HuH-7.5 (cell line): ENCODE results near the gene CCL16.
"Not testable (repeated sequence)": the region's sequence is repeated elsewhere in the genome, so short reads cannot be mapped to it uniquely, and the experiment has no call there.

Experiments
- DNase-seq: peaks from one replicate; pipeline ENCODE4 v3.0.0; 2011; ENCODE audit warnings: low spot score

The CCL16 gene

DNA sequence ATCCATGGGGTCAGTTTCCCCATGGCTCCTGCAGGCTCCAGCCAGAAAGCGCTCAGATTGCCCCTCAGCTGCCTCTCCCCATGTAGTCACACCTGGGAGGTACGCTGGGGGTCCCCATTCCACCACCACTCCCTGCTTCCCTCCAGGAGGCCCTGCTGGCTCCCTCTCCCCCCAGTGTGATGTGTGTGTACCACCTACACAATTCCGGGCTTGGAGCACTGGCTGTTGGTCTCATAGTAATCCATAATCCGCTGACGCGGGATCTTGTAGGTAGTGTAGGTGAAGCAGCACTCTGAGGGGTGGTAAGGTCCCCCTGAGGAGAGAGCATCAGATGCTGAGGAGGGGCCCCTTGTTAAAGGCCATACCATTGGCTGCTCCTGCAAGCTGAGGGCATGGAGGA lies 2.8 kb upstream of the CCL16 start:
- DNase-seq = no peak

DNA sequence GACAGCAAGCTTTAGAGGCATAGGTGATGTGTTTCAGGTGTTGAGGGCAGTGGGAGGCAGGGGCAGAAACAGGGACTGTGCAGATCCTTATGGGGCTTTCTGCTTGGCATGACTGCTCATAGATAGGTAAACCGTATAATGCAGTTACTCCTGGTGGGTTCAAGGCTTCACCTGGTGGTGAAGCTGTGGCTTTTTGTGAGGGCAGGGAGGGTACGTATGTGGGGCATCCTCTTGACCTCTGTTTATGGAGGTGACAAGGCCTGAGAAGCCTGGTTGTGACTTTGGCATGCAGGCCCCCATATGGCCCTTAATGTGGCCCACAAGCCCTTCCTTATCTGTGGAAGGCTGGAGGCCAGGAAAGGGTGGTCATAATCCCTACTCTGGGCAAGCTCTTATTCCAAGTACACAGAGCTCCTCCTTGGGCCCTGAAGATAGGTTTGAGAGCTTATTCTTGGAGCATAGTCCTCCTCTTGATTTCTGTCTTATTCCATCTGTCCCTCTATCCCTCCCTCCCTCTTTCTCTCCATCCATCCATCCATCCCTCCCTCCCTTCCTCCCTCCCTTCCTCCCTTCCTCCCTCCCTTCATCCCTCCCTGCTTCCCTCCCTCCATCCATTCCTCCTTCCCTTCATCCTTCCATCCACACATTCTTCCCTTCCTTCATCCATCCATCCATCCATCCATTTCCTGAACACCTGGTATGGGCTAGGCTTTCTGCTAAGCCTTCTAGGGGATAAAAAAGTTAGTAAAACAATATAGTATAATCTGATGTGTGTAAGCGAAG lies 1.3 kb upstream of the CCL16 start:
- DNase-seq = no peak

- DNase-seq = no peak
Observed at GRCh38 chr17:35981908-35982330, 622 bp upstream of the CCL16 start.

DNA sequence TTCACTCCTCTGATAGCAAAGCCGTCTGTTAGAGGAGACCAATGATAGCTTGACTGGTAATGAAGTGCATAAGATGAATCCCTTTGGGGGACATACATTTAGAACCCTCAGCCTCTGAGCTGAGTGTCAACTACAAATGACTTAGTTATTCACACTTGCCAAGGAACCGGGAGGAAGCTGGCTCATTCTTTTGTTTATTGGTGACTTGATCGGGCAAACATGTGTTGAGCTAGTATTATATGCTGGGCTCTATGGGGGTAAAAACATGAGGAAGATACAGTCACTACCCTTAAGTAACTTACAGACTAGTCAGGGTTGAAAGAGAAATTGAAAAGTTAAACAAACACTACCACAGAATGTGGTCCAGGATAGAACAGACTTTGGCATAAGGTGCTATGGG lies 3.0 kb downstream of the CCL16 start:
- DNase-seq = no peak

- no peak for DNase-seq
Observed at GRCh38 chr17:35977509-35977908, 3.8 kb downstream of the CCL16 start.

- DNase-seq = peak; percentile 31
Observed at GRCh38 chr17:35973333-35974260, 7.7 kb downstream of the CCL16 start.

DNA sequence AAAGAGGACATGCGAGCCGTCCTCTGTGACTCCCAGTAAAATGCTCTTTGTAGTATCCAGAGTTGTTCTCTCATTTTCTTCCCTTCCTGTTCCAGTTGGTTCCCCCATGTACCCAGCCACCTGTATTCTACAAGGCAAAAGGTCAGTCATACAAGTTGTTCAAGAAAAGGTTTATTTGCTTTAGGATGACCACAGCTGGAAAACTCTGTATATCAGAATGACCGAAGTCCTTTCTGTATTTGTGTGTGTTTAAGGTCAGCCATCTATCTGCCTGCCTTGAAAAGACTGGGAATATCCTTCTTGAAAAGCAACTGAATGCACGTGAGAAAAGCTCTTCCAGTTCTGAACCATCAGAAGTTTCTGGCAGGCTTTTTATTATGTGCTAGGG lies 8.4 kb downstream of the CCL16 start:
- no peak for DNase-seq

DNA sequence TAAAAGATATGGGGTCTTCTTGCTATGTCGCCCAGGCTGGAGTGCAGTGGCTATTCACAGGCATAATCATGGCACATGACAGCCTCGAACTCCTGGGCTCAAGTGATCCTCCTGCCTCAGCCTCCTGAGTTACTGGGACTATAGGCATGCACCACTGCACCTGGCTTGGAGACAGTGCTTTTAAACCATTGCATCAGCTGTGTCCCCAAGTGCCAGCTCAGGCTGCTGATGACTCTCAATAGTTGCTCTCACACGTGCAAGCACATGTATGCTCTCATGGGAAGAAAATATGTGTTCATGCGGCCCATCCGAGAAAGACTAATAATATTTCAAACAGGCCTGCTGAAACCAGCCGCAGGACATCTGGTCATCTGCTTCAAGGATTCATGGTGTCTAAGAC lies 8.8 kb downstream of the CCL16 start:
- DNase-seq = no peak

GRCh38 chr17:35972066-35972465 lies 9.2 kb downstream of the CCL16 start:
- no peak for DNase-seq

DNA sequence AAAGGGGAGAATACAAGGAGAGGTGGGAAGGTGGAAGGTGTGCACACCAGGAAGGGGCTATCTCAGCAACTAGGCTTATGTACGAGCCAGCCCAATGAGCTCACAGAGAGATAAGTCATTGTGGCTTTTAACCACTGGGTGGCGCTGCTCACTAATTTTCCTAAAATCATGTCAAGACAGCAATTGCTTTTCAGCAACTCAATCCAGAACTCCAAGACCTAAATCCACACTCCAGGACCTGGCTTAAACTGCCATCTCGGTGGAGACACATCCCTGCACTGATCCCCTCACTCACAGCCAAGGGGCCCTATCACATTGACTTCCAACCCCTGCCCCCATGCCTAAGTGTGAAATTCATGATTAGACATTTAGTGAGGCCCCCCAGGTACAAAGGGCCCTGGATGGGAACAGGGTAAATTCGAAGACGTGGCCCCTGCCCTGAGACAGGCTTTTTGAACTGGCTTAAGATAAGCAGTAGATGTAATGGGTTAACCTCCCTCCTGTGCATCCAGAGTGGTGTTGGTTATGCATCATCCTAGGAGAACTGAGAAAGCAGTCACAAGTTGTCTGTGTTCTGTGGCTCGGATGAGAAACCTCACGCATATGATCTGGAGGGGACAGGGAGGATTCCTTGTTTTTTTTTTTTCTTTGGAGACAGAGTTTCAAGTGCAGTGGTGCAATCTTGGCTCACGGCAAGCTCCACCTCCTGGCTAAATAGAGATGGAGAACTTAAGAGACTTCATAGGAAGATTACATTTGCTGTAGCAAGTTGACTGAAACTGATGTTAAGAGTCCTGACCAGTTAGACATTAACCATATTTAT lies 11.5 kb downstream of the CCL16 start:
- peak; percentile 21 for DNase-seq

- no peak for DNase-seq
Observed at GRCh38 chr17:35968520-35969054, 12.7 kb downstream of the CCL16 start.

GRCh38 chr17:35965272-35965671 lies 16.0 kb downstream of the CCL16 start:
- no peak for DNase-seq

- DNase-seq = no peak
Observed at GRCh38 chr17:35963663-35964062, 17.6 kb downstream of the CCL16 start.

- no peak for DNase-seq
Observed at GRCh38 chr17:35953720-35954119, 27.6 kb downstream of the CCL16 start.

DNA sequence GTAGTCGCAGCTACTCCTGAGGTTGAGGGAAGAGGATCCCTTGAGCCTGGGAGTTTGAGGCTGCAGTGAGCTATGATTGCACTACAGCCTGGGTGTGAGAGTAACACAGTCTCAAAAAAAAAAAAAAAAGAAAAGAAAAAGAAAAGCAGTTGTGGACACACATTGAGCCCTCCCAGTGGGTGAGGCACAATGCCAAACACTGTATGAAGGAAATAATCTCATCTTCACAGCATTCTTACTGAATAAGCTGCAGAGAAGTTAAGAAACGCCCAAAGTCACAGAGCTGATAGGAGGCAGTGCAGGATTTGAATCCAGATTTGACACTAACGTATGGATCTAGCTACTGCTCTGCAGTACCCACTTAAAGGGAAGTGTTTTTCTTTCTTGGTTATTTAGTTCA lies 31.9 kb downstream of the CCL16 start:
- no peak for DNase-seq

GRCh38 chr17:35948092-35948491 lies 33.2 kb downstream of the CCL16 start:
- DNase-seq = no peak

GRCh38 chr17:35947156-35947585 lies 34.1 kb downstream of the CCL16 start:
- no peak for DNase-seq

DNA sequence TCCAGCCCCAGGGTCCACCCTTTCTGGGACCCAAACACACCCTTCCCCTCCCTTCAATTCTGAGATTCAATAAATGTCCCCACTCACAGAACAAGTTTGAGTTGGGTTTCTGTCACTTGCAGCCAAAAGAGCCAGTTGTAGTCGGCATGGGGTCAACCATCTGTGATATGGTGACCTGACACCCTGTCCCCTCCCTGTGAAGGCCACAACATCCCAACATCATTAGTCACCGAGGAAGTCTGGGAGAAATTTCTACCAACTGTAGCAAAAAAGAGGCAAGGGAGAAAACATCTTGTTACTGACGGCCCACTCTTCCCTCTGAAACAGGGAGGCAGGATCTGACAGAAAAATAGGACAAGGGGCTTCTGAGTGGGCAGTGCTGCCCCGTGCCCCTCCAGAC lies 37.1 kb downstream of the CCL16 start:
- no peak for DNase-seq

DNA sequence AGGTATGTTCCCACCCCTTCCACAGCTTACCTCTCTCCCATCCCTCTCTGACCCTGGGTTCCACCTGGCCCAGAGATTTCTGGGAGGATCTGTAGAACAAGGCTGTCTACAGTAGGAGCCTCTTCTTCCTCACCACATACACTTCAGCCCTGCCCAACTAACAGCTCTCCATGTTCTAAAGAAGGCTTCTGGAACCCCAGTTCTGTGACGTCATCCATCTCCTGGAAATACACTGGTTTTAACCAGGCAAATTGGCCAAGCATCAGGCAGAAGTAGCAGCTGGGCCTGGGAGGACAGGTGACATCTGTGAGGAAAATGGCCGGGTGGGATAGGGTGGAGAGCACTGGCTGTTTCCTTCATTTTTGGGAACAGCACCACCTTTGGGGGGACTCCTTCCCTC lies 37.8 kb downstream of the CCL16 start, which contains the start of gene LYZL6:
Gene LYZL6 (minus strand): TSS at position 177 of the 400 bp plus-strand sequence. CDS start 4,357 bp downstream, outside the sequence.
- no peak for DNase-seq

DNA sequence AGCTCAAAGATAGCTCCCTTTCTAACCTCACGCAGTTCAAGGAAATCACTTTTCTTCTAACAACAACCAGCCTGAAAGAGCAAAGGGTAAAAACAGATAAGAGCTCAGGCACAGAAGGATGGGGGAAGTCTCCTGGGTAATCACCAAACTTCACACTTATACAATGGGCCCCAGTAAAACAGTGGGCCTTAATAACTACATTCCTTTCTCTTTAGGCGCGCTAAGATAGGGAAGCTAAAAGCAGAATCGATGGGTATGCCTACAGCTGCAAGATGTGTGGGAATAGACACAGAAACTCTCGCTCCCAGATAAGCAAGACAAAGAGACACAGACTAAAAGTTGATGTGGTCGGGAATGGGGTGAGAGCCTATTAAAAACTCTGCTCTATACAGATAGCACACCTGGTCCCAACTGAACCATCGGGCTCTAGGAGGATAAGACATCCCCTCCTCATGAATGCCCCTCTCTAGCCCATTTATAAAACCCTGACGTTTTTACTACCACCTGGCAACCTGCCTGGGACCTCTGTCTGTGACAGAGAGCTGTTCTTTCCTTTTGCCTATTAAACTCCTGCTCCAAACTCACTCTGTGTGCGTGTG lies 38.6 kb downstream of the CCL16 start:
- DNase-seq = no peak

DNA sequence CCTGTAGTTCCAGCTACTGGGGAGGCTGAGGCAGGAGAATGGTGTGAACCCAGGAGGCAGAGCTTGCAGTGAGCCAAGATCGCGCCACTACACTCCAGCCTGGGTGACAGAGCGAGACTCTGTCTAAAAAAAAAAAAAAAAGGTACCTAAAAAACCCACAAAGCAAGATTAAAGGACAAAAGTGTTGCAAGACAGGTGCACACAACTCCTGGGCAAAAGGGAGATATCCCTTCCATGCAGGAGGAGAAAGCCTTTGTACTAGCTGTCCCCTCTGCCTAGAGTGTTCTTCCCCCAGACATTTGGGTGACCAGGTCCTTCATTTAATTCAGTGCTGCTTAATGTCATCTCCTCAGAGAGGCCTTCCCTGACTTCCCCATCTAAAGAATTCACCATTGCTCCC lies 42.8 kb downstream of the CCL16 start:
- not testable (repeated sequence) for DNase-seq
